ENCODE measurements around the gene PROS1. TPM values are rescaled to one million over a fixed set of nuclear protein-coding genes. Genes with fewer than 3 reads are reported as not detected.

Gene PROS1
- total and polyA plus RNA-seq, 2 donors (not counting 1 experiment from before 2014, with no cell fraction given), result 0.03 TPM; not detected in 1

GRCh38 chr3:93931597-93932229 lies 42.0 kb downstream of the PROS1 start:
- Histone ChIP-seq H3K27me3 (replicated peaks in 1 of 4; ENCODE audit: control extremely low read depth in 1 of 4, control insufficient read depth in 3 of 4, insufficient read depth in 4 of 4, low read length in 3 of 4) (no peaks in the 10 kb centered on the region), H3K27ac (ENCODE audit: low read length in 2 of 2) (no peak overlapping the region), H2AFZ (ENCODE audit: insufficient read depth, low read depth, low read length, poor library complexity, severe bottlenecking) (no peak overlapping the region), H3K79me2 (ENCODE audit: control insufficient read depth, insufficient read depth, low read length) (no peaks in the 10 kb centered on the region), H3K9ac (ENCODE audit: low read length) (no peak overlapping the region), H3K9me3 (ENCODE audit: control extremely low read depth in 1 of 3, control insufficient read depth in 2 of 3, insufficient read depth in 1 of 3, low read length in 2 of 3) (no peaks in the 10 kb centered on the region), H3K4me3 (ENCODE audit: control extremely low read depth in 1 of 5, extremely low read depth in 1 of 5, insufficient read depth in 1 of 5, low read depth in 2 of 5, low read length in 4 of 5) (no peak overlapping the region), H4K20me1 (ENCODE audit: control insufficient read depth, insufficient read depth, low read length, poor library complexity, severe bottlenecking) (no peaks in the 10 kb centered on the region), H3K4me1 (ENCODE audit: control insufficient read depth in 2 of 2, insufficient read depth in 2 of 2, low read length in 2 of 2) (no peaks in the 10 kb centered on the region), H3K36me3 (replicated peaks in 1 of 2; ENCODE audit: control extremely low read depth in 1 of 2, control insufficient read depth in 1 of 2, extremely low read depth in 1 of 2, insufficient read depth in 2 of 2, low read length in 1 of 2) (no peaks in the 10 kb centered on the region), H3K4me2 (replicated peaks; ENCODE audit: low read depth, low read length, poor library complexity, severe bottlenecking) (no peak overlapping the region)
- ATAC-seq (ENCODE audit: low read depth) (no peak), DNase-seq (no peak)
- 88% methylated on average over 4 of the region's 5 CpGs for WGBS (ENCODE audit: insufficient coverage)
- H3K27me3 Mint-ChIP-seq, result no peaks in the 10 kb centered on the region
- no peak overlapping the region for H3K27ac Mint-ChIP-seq
- TF ChIP-seq EZH2 (IDR thresholded peaks at IDR 0.05; ENCODE audit: borderline replicate concordance, insufficient read depth, low read depth, low read length, poor library complexity, severe bottlenecking) (no peak), CTCF (IDR thresholded peaks at IDR 0.05) (no peak)
- intact Hi-C loops (cut with micrococcal nuclease), result no loop called here
- H3K4me3 Mint-ChIP-seq, result no peak overlapping the region
- ChIA-PET CTCF (no interaction called here), POLR2A (no interaction called here)
- no peaks in the 10 kb centered on the region for H3K4me1 Mint-ChIP-seq
- no peaks in the 10 kb centered on the region for H3K9me3 Mint-ChIP-seq (ENCODE audit: insufficient read depth)

GRCh38 chr3:93930041-93930440 lies 43.7 kb downstream of the PROS1 start:
- WGBS (ENCODE audit: insufficient coverage), result no CpG with 5 or more reads among the region's 3 CpGs
- Histone ChIP-seq H3K4me2 (replicated peaks; ENCODE audit: low read depth, low read length, poor library complexity, severe bottlenecking) (no peak overlapping the region), H3K27me3 (replicated peaks in 1 of 4; ENCODE audit: control extremely low read depth in 1 of 4, control insufficient read depth in 3 of 4, insufficient read depth in 4 of 4, low read length in 3 of 4) (no peaks in the 10 kb centered on the region), H3K9me3 (ENCODE audit: control extremely low read depth in 1 of 3, control insufficient read depth in 2 of 3, insufficient read depth in 1 of 3, low read length in 2 of 3) (no peaks in the 10 kb centered on the region), H3K4me1 (ENCODE audit: control insufficient read depth in 2 of 2, insufficient read depth in 2 of 2, low read length in 2 of 2) (no peaks in the 10 kb centered on the region), H2AFZ (ENCODE audit: insufficient read depth, low read depth, low read length, poor library complexity, severe bottlenecking) (no peak overlapping the region), H3K27ac (ENCODE audit: low read length in 2 of 2) (no peak overlapping the region), H3K4me3 (ENCODE audit: control extremely low read depth in 1 of 5, extremely low read depth in 1 of 5, insufficient read depth in 1 of 5, low read depth in 2 of 5, low read length in 4 of 5) (no peak overlapping the region), H3K36me3 (replicated peaks in 1 of 2; ENCODE audit: control extremely low read depth in 1 of 2, control insufficient read depth in 1 of 2, extremely low read depth in 1 of 2, insufficient read depth in 2 of 2, low read length in 1 of 2) (no peaks in the 10 kb centered on the region), H4K20me1 (ENCODE audit: control insufficient read depth, insufficient read depth, low read length, poor library complexity, severe bottlenecking) (no peaks in the 10 kb centered on the region), H3K79me2 (ENCODE audit: control insufficient read depth, insufficient read depth, low read length) (no peaks in the 10 kb centered on the region), H3K9ac (ENCODE audit: low read length) (no peak overlapping the region)
- Mint-ChIP-seq H3K27me3 (no peaks in the 10 kb centered on the region), H3K9me3 (ENCODE audit: insufficient read depth) (no peaks in the 10 kb centered on the region), H3K27ac (no peak overlapping the region), H3K4me3 (no peak overlapping the region), H3K4me1 (no peaks in the 10 kb centered on the region)
- intact Hi-C loops (cut with micrococcal nuclease), result no loop called here
- CTCF ChIA-PET, result no interaction called here
- TF ChIP-seq CTCF (IDR thresholded peaks at IDR 0.05) (no peak), EZH2 (IDR thresholded peaks at IDR 0.05; ENCODE audit: borderline replicate concordance, insufficient read depth, low read depth, low read length, poor library complexity, severe bottlenecking) (no peak)
- no peak for ATAC-seq (ENCODE audit: low read depth)
- DNase-seq, result no peak
- POLR2A ChIA-PET, result no interaction called here
